Dermis blood vessel endothelial cell (primary cell): Measurements from ENCODE around the gene KRT27. TPM values are rescaled to one million over a fixed set of nuclear protein-coding genes. Genes with fewer than 3 reads are reported as not detected.

Source experiments
- DNase-seq: peaks from one replicate; pipeline ENCODE4 v3.0.0; 2010
- total RNA-seq: library from RNA; depleted of rRNA; stranded (reverse); fragments of >200 nt; gene quantifications from 2 replicates; pipeline ENCODE4 v1.2.3, GENCODE V29; 2014

Gene KRT27
- total RNA-seq, 1 donor from 2014 or later, result not detected

DNA sequence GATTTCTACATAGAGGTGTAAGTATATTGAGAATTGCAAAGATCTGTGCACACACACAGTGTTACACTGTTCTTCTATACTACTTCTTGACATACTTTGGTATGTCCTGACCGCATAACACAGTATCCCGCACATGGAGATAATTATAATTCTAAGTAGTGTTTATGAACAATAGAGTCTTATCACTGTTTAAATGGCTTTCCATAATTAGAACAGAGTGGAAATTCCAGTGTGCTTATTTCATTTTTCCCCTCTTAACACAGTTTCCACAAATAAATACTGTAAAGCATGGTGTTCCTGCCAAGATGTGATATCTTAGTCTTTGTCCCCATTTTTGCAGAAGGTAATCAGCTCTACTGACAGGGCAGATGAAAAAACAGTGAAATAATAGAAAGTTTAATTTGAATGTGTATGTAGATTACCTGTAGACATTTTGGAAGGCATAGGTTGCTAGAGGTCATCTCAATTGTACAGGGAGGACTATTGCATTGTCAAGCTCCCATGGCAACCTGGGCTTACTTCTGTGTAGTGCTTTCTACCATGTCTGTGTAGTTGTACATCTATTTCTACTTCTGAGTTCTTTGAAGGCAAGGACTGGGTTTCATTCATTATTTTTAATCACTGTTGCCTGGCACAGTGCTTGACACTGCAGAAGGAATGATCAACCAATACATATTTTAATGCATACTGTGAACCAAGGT is 27.5 kb upstream of the KRT27 start:
- DNase-seq, result peak; percentile 64

DNA sequence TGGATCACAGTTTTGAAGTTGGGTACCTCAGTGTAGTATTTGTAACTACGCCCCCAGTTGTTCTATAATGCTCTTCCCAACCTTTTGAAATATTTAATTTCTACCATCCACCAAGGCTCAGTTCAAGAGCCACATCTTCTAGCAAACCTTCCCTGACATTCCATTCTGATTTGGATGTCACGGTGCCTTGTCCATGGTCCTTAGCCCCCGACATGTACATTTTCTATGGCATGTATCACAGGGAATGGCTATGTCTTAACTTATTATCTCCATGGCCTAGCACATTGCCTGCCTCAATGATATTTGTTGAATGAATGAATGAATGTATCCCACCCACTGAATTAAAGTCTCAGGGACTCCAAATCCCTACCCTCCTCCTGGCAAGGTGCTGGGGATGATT is 23.8 kb upstream of the KRT27 start:
- no peak for DNase-seq

GRCh38 chr17:40803617-40804082 is 21.3 kb upstream of the KRT27 start:
- peak; percentile 81 for DNase-seq

DNA sequence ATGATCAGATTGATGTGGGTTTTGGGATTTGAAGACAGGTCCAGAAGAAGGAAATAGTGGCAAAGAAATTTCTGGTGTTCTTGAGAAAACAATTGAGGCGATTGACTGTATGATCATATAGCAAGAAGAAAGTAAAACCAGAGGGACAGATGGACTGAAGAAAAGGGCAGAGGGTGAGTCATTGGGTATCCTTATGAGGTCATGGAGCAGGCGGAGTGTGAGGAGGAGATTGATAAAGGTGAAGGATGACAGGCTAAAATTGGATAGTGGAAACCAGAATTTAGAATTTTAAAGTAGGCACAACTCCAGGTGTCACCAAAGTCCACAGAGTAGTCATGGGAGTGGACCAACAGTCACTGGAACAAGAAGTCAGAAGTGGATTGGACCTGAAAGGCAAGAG is 18.8 kb upstream of the KRT27 start:
- DNase-seq, result no peak

DNA sequence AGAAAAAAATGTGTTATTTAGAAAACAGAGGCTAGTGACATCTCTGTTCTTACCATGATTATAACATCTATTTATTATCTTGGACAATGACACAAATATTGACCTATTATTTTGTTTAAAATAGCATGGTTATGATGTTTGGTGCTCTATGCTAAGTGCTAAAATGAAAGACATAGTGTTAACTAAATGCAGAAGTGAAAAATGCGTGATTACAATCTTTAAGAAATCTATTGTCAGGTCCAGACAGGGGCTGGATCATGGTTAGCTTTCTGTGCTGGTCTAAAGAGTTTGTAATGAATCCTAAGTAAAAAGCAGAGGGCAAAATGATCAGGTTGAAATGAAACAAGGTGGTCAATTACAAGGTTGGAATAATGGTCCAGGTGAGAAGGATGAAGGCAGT is 18.0 kb upstream of the KRT27 start:
- no peak for DNase-seq

DNA sequence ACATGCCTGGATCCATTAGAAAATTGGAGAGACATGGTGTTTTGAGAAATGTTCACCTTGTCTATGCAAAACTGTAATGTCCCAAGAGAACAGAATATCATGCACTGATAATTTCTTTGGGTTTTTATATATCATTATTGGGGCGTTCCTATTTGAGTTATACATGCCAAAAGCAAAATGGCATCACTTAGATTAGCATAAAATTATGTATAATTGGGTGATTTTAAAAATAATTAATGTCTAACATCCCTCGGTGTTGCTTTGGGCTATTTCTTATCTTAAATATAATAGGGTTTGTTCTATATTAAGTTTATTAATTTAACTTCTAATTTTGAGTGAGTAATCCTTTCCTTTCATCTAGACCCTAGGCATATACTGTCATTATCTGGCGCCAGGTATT is 17.5 kb upstream of the KRT27 start, which contains the start of gene KRT28:
KRT28 (minus strand) TSS at position 101 of the 400 bp plus-strand sequence; CDS start at position 35, 66 bp downstream.
- no peak for DNase-seq

- DNase-seq, result no peak
Measured at GRCh38 chr17:40796846-40797245, 14.5 kb upstream of the KRT27 start.

- DNase-seq, result no peak
Measured at GRCh38 chr17:40795019-40795667, 12.8 kb upstream of the KRT27 start.

DNA sequence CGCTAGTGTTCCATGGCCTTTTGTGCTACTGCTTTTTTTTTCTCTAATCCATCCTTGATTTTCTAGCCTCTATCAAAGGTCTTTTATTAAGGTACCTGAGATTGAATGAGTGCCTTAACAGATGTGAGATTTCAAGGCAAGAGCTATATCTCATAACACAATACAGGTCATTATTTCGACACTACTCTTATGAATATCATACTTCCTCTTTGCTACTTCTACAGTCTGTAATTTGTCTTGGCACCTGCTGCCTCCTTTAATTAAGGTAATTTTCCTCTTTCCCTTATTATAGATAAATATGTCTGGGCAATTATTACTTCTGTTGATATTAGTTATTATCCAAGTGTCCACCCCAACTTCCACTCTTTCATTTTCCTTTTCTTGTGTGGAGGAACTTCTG is 12.1 kb upstream of the KRT27 start:
- no peak for DNase-seq

GRCh38 chr17:40793832-40794231 is 11.5 kb upstream of the KRT27 start:
- DNase-seq, result no peak

DNA sequence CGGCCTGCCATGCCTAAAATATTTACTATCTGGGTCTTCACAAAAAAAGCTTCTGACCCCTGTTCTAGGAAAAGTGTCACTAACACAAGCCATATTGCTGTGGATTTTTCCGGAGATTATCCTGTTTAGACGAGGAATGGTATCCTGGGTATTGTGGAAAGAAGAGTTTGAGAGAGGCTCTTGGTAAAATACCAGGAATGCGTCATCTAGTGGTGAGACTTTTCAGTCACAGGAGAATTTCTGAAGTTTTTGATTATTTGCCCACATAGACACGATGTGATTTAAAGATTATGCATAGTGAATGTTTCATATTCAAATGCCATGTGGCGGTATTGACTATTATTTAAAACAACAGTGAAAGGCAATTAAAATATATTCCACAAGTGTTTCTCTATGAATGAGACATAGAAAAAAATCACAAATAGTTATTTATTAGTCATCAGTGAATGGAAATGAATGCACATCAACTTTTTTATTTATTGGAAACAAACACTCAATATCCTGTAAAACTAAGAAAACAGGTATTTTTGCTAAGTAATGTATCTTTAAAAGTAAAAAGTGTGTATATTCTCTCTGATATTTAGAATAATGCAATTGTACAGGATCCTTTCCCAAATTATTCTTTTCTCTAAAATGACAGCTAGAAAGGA is 9.6 kb upstream of the KRT27 start:
- DNase-seq, result peak; percentile 73

- DNase-seq, result no peak
Measured at GRCh38 chr17:40791111-40791510, 8.8 kb upstream of the KRT27 start.

- DNase-seq, result peak; percentile 6
Measured at GRCh38 chr17:40779181-40779909, 3.0 kb downstream of the KRT27 start.

DNA sequence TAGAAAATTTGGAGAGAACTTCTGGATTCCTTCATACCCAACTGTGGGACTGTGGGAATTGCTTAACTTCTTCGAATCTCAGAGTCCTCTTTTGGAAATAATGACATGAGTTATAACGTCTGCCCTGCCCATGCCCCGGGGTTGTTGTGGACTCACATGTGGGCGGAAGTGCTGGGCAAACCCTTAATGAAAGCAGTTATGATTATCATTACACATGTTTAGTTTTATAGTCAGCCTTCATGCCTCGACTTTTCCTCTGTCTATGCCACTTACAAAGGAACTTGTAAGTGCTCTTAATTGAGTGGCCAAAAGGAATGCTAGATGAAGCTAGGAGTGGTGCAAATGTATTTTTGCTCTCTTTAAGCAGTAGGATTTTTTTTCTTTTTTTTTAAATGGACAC is 3.9 kb downstream of the KRT27 start:
- no peak for DNase-seq

GRCh38 chr17:40777971-40778370 is 4.4 kb downstream of the KRT27 start:
- DNase-seq, result no peak

DNA sequence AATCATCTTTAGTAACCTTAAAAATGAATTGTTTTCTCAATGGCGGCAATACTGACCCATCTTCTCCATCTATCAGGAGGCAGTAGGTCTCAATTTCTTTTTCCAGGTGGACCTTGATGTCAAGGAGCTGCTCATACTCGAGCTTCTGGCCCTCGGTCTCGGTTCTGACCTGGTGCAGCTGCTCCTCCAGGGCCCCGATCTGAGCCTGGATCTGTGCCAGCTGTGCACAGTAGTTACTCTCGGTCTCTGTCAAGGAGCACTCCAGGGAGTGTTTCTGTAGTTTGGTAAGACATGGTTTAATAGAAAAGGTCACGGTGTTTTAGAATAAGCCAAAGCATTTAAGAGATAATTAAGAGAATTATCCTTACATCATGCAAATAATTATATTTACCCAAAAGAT is 4.9 kb downstream of the KRT27 start:
- DNase-seq, result no peak

DNA sequence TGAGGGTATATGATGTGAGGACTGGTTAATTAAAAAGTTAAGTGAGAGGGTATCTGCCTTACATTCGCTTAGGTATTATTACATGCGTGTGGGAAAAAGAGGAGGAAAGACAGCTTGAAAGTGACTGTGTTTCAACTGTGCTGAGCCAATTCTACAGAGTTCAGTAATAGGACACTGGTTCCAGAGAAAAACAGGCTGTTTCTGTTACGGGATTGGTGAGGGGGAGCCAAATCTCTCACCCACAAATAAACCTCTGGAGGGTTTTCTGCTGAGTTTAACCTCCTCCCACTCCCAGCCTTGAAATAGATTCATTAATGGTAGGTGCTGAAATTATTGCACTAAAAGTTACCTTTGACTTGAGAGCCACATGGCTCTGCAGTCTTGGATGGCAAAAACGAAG is 6.4 kb downstream of the KRT27 start:
- no peak for DNase-seq

DNA sequence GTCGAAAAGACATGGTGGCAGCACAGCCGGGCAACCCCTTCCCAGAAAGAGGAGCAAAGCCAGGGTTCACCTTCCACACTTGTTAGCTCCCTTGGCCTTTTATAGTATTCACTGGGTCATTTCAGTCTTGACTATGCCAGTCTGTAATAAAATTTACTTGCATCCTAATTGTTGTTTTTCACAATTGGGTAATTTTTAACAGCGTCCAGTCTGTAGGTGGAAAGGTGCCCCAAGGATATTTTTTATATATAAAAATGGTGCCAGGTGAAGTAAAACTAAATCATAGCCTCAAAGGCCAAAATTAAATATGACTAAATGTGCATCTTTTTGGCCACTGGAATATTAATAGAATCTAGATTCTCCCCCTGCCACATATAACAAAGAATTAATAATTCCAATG is 10.2 kb downstream of the KRT27 start, which contains the start of gene KRT26:
KRT26 (minus strand) TSS at position 101 of the 400 bp plus-strand sequence; CDS start at position 13, 88 bp downstream.
- DNase-seq, result no peak

- no peak for DNase-seq
Measured at GRCh38 chr17:40765657-40766056, 16.7 kb downstream of the KRT27 start.

DNA sequence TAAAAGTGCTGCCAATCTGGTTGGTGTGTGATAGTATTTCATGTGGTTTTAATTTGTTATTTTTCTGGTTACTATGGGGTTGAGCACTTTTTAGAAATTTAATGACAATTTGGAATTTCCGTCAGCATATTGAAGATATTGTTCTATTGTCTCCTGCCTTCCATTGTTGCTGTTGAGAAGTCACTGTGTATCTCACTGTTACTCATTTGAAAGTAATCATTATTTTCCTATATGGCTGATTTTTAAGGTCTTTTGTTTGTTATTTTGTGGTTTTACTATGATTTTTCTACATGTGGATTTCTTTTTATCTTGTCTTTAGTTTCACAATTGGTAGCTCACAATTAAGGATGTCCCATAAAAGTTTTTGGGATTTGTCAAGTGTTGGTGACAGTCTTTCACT is 18.6 kb downstream of the KRT27 start:
- no peak for DNase-seq

DNA sequence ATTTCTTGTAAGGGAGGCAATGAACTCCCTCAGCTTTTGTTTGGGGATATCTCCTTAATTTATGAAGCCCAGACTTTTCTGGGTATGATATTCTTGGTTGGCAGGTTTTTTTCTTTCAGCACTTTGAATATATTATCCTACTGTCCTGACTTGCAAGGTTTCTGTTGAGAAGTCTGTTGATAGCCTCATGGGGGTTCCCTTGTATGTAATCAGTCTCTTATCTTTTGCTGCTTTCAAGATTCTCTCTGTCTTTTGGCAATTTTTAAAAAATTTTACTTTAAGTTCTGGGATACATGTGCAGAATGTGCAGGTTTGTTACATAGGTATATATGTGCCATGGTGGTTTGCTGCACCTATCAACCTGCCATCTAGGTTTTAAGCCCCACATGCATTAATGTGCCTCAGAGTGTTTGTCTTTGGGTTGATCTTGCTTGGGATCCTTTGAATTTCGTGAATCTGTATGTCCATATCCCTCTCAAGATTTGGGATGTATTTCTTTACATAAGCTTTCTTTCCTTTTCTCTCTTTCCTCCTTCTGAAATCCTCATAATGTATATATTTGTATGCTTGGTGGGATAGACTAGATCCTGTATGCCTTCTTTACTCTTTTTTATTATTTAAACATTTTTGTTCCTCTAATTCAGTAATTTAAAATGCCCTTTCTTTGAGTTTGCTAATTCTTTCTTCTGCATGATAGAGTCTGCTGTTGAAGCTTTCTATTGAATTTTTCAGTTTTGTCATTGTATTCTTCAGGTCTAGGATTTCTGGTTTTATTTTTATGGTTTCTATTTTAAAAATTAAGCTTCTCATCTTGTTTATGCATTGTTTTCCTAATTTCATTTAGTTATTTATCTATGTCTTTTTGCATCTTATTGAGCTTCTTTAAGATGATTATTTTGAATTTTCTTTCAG is 22.0 kb downstream of the KRT27 start:
- no peak for DNase-seq

- DNase-seq, result no peak
Measured at GRCh38 chr17:40755231-40755630, 27.1 kb downstream of the KRT27 start, which contains the start of gene KRT25. KRT25 (minus strand) TSS chr17:40755331; CDS start chr17:40755271, 60 bp downstream.
